HepG2 (cell line): Measurements from ENCODE around the gene ASGR1. TPM values are rescaled to one million over a fixed set of nuclear protein-coding genes. Genes with fewer than 3 reads are reported as not detected.
A peak's percentile ranks its signal among the peaks of the same experiment; 100 is the strongest.

Experiments
- ADNP ChIP-seq: sonication (generic); formaldehyde crosslinking; IDR thresholded peaks from 2 replicates; pipeline ENCODE4 v1.4.0; 2020; ENCODE audit warnings: missing genetic modification reagents
- DMAP1 ChIP-seq: IDR thresholded peaks from 2 replicates; pipeline ENCODE4 v1.6.1; 2016
- FUBP1 ChIP-seq: sonication (generic); formaldehyde crosslinking; IDR thresholded peaks from 2 replicates; pipeline ENCODE4 v1.5.1; 2020; ENCODE audit warnings: missing genetic modification reagents, mild to moderate bottlenecking, borderline replicate concordance
- MED1 ChIP-seq: sonication (generic); formaldehyde crosslinking; IDR thresholded peaks from 2 replicates; pipeline ENCODE4 v1.4.0; 2020; ENCODE audit warnings: missing genetic modification reagents
- NBN ChIP-seq: fragments of 450-650 bp; conservative IDR thresholded peaks from 2 replicates; pipeline ENCODE4 v1.6.1; 2017
- PREB ChIP-seq: sonication (generic); formaldehyde crosslinking; IDR thresholded peaks from 2 replicates; pipeline ENCODE4 v1.4.0; 2020; ENCODE audit warnings: missing genetic modification reagents
- SSRP1 ChIP-seq: IDR thresholded peaks from 2 replicates; pipeline ENCODE4 v1.6.1; 2016; ENCODE audit warnings: control low read depth
- TP53 ChIP-seq: sonication (generic); formaldehyde crosslinking; conservative IDR thresholded peaks from 2 replicates; pipeline ENCODE4 v1.4.0; 2020; ENCODE audit warnings: missing genetic modification reagents
- ZBTB10 ChIP-seq: sonication (generic); formaldehyde crosslinking; IDR thresholded peaks from 2 replicates; pipeline ENCODE4 v1.4.0; 2020; ENCODE audit warnings: missing genetic modification reagents, borderline replicate concordance
- ZNF121 ChIP-seq: sonication (generic); formaldehyde crosslinking; IDR thresholded peaks from 2 replicates; pipeline ENCODE4 v1.5.0; 2020; ENCODE audit warnings: mild to moderate bottlenecking, missing genetic modification reagents
- ZNF407 ChIP-seq: sonication (generic); formaldehyde crosslinking; IDR thresholded peaks from one replicate; pipeline ENCODE4 v1.5.1; 2020; ENCODE audit warnings: mild to moderate bottlenecking, missing genetic modification reagents; ENCODE audit errors: not compliant biosample characterization
- ZNF430 ChIP-seq: sonication (generic); formaldehyde crosslinking; IDR thresholded peaks from 2 replicates; pipeline ENCODE4 v1.9.0; 2021; ENCODE audit warnings: mild to moderate bottlenecking, missing genetic modification reagents
- ZNF773 ChIP-seq: sonication (generic); formaldehyde crosslinking; IDR thresholded peaks from 2 replicates; pipeline ENCODE4 v1.4.0; 2020; ENCODE audit warnings: missing genetic modification reagents, borderline replicate concordance
- ZNF784 ChIP-seq: sonication (generic); formaldehyde crosslinking; IDR thresholded peaks from 2 replicates; pipeline ENCODE4 v1.5.1; 2020; ENCODE audit warnings: missing genetic modification reagents, mild to moderate bottlenecking, borderline replicate concordance
- polyA plus RNA-seq, 8 experiments: library from polyadenylated mRNA; depleted of rRNA in 3 of 8; stranded (reverse) in 7 of 8; unstranded in 1 of 8; fragments of >200 nt; fragmentation: Illumina TruSeq in 4 of 8; extraction: Trizol in 4 of 8; gene quantifications; 2 replicates each; pipeline versions ENCODE4 v1.2.1 to v1.2.3, GENCODE V29; 2011 to 2016; ENCODE audit warnings: low read depth in 4 of 8, missing spikeins in 1 of 8, mixed read lengths in 1 of 8; ENCODE audit not compliant: insufficient read depth in 1 of 8
- total RNA-seq, 5 experiments: library from RNA; depleted of rRNA; stranded (reverse); fragments of >200 nt; fragmentation: Illumina TruSeq; extraction: Trizol; gene quantifications; 2 replicates each; pipeline ENCODE4 v1.2.3, GENCODE V29; 2016; ENCODE audit warnings: low read depth in 1 of 5

ASGR1 gene
- total and polyA plus RNA-seq, 2 of the 13 experiments (the other 11 are each of a cell fraction or from before 2014, with no cell fraction given), result 353 to 796 TPM

- no peak for TF ChIP-seq ZNF407 (CRISPR knock-in tag)
- no peak for TF ChIP-seq DMAP1
- peak; percentile 66 for TF ChIP-seq MED1
- no peak for TF ChIP-seq SSRP1 (CRISPR knock-in tag)
- TF ChIP-seq ADNP, result no peak
- no peak for TF ChIP-seq ZBTB10 (CRISPR knock-in tag)
- TF ChIP-seq PREB (CRISPR knock-in tag), result no peak
- TF ChIP-seq ZNF121 (CRISPR knock-in tag), result no peak
- TF ChIP-seq FUBP1 (CRISPR knock-in tag), result no peak
- peak; percentile 31; the same call in 1 of the 2 replicates for TF ChIP-seq ZNF430 (CRISPR knock-in tag)
- no peak for TF ChIP-seq NBN
- TF ChIP-seq TP53 (CRISPR knock-in tag), result 0 out of 2 replicates have a peak, but pooled peaks have one; percentile 16
- no peak for TF ChIP-seq ZNF773 (CRISPR knock-in tag)
- peak; percentile 72; the same call in 1 of the 2 replicates for TF ChIP-seq ZNF784 (CRISPR knock-in tag)
Measured at GRCh38 chr17:7184091-7184488, 4.9 kb upstream of the ASGR1 start (continued).
